ENCODE measurements around the gene FAM169A.
"Not testable (repeated sequence)": the region's sequence is repeated elsewhere in the genome, so short reads cannot be mapped to it uniquely, and the experiment has no call there.

The FAM169A gene

GRCh38 chr5:74798977-74799911, 66.9 kb downstream of the FAM169A start:
- DNase-seq, result no peak

DNA sequence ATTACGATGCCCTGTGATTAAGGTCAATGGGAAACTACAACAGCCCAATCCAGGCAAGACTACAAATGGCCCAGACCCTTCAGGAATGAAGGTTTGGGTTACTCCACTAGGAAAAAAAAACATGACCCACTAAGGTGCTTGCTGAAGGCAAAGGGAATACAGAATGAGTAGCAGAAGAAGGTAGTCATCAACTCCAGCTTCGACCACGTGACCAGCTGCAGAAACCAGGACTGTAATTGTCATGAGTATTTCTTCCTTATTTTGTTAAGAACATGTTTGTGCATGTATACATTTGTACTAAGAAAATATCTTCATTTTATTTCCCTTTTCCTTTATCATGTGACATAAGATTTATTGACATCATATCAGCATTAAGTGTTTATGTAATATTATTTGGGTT, 74.5 kb downstream of the FAM169A start:
- DNase-seq, result not testable (repeated sequence)

DNA sequence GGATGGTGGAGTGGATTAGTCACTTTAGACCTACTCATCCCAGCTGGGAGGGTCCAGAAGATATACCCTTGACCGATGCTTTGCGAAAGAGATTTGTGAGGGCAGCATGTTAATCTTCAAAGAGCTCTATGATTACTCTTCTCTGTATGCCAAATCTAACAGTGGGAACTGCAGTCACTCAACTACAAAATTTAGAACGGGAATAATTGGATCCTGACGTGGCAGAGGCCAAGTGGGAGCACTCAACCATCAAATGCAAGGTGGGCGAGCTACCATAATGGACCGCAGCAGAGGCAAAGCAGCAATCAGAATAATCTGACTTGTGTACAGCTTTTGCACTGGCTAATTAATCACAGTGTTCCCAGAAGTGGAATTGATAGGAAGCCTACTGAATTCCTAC, 78.8 kb downstream of the FAM169A start:
- DNase-seq, result no peak

DNA sequence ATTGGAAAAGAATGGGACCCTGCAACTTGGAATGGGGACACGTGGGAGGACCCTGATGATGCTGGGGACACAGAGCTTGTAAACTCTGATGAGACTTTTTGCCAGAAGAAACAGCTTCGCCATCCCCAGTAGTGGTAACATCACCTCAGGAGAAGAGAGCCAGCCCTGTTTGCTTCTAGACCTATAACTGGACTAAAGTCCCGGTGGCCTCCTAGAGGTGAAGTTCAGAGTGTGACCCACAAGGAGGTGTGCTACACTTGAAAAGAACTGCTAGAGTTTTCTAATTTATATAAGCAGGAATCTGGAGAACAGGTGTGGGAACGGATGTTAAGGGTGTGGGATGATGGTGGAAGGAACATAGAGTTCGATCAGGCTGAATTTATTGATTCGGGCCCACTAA, 79.3 kb downstream of the FAM169A start:
- no peak for DNase-seq

DNA sequence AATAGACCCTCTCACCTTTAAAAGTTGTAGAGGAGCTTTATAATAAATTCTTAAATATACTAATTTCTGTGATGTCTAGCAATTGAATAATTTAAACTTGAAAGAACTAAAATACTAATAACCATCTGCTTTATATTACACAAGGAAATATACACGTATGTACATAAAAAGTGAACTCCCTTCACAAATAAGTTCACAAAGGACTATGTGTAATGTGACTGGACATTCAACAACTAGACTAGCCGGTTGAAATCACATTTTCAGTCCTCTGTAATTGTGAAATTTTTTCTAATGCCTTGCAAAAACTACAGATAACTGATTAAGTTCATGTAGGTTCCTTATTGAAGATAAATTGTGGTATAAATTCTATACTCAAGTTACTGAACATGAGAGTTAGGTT, 87.6 kb downstream of the FAM169A start:
- no peak for DNase-seq

DNA sequence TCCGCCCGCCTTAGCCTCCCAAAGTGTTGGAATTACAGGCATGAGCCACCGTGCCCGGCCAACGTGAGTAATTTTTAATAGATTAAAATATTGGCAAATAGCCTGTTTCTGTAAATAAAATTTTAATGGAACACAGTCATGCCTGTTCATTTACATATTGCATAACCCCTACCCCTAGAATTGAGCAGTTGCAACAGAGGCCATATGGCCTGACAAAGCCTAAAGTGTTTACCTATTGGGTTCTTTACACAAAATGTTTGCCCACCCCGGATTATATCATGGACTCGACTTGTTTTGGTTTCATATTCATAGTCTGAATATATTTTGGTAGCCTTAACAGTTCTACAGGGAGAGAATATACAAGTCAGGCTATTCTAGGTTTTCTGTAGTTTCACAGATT, 93.8 kb downstream of the FAM169A start:
- peak; percentile 12 to 29 for DNase-seq

- DNase-seq, result peak; percentile 19 to 28
These were observed 98.6 kb downstream of the FAM169A start for GRCh38 chr5:74767579-74767913.

GRCh38 chr5:74766849-74767578, 99.2 kb downstream of the FAM169A start, which contains the start of the genes GFM2 and NSA2:
Gene GFM2 (minus strand): TSS chr5:74767117. CDS start chr5:74763742, 3,375 bp downstream.
Gene NSA2 (plus strand): TSS chr5:74767249. CDS start chr5:74767361, 112 bp downstream.
- DNase-seq, result peak; percentile 87 to 92

DNA sequence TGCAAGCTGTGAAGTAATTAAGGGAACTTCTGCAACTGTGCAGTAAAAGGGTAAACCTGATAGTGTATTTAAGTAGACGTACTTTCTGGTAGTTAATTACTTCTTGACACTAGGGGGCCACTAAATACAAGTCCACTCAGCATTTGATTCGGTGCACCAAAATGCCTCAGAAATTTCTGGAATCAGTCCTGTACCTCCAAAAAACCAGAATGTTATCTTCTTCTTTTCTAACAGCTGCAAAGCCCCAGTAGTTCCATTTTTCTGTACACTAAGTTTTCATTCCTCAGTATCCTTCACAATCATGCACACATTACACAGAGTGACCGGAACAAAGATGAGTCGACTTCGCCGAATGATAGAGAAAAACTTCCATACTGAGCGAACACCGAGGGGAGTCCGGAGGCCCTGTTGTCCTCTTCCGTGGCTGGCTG, 99.8 kb downstream of the FAM169A start:
- peak; percentile 71 to 74 for DNase-seq

GRCh38 chr5:74765929-74766328, 100.3 kb downstream of the FAM169A start:
- no peak for DNase-seq

DNA sequence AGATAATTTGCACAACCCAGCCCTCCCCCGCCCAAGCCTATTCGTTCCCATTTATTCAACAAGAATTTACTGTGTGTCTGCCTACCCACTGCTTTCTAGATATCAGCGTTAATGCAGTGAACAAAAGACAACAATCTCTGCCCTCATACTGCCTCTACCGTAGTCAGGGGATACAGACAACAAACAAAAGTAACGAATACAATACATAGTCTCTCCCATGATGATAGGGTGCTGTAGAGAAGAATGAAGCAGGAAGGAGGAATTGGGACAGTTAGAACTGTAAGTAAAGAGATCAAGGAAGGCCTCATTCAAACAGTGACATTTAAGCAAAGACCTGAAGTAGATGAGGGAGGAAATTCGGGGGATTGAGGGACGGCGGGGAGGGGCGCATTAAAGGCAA, 101.0 kb downstream of the FAM169A start:
- DNase-seq, result no peak

DNA sequence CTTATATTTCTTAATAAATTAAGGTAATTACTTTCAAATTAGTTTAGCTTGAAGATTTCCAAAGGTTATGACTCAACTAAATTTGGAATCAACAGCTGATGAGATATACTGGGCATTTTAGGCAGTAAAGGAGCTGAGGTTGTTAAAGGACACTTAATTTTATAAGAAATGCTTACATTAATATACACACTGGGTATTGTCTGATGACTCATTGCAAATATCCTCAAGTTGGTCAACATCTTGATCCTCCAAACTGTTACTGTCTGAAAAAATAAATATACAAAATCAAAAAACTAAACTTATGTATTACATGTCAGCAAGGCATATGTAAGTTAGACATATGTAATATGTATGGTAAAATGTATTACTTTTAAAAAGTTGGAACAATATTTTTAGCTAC, 102.7 kb downstream of the FAM169A start:
- no peak for DNase-seq

DNA sequence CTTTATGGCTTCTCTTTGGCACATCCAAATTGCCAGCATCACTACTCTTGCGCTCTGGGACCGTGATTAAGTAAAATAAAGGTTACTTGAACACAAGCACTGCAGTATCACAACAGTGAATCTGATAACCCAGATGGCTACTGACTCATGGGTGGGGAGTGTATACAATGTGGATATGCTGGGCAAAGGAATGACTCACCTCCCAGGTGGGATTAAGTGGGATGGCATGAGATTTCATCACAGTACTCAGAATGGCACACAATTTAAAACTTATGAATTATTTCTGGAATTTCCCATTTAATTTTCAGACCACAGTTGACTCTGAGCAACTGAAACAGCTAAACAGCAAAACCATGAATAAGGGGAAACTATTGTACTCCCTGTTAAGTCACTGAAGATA, 103.6 kb downstream of the FAM169A start:
- no peak for DNase-seq

- no peak for DNase-seq
These were observed 104.9 kb downstream of the FAM169A start for GRCh38 chr5:74761241-74761640.

- DNase-seq, result not testable (repeated sequence)
These were observed 117.4 kb downstream of the FAM169A start for GRCh38 chr5:74748742-74749141.

- no peak for DNase-seq
These were observed 127.8 kb downstream of the FAM169A start for GRCh38 chr5:74738406-74738805.

DNA sequence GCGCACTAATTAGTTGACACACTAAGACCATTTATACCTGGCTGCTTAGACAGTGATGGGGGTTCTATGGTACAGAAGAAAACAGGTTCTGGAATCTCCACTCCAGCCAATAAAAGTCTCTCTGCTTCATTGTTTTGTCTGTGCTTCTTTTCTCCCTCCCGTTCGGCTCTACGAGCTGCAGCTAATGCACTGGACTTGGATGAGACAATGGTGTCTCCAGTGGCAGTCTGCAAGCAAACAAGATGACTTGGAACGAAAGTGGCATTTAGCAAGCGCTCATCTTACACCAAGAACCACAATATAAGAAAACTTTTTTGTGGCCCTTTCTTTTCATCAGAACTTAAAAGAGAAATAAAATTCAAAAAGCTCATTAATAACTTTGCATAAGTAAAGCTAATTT, 129.4 kb downstream of the FAM169A start:
- DNase-seq, result no peak
